Osteocyte (in vitro differentiated cells): ENCODE results near the gene BLID. TPM values are rescaled to one million over a fixed set of nuclear protein-coding genes. Genes with fewer than 3 reads are reported as not detected.

Source experiments
- DNase-seq: peaks from one replicate; pipeline ENCODE4 v3.0.0; 2021; ENCODE audit warnings: mixed read lengths; ENCODE audit not compliant: unreplicated experiment; ENCODE audit errors: extremely low spot score
- H3K27ac Mint-ChIP-seq: one replicate; pipeline ENCODE4 v1.8.0; 2021; ENCODE audit warnings: mild to moderate bottlenecking, mixed read lengths; ENCODE audit not compliant: unreplicated experiment
- H3K27me3 Mint-ChIP-seq: one replicate; pipeline ENCODE4 v1.8.0; 2021; ENCODE audit warnings: mixed read lengths; ENCODE audit not compliant: unreplicated experiment
- H3K36me3 Mint-ChIP-seq: one replicate; pipeline ENCODE4 v1.8.0; 2021; ENCODE audit warnings: mixed read lengths; ENCODE audit not compliant: unreplicated experiment
- H3K4me1 Mint-ChIP-seq: one replicate; pipeline ENCODE4 v1.8.0; 2021; ENCODE audit warnings: mixed read lengths; ENCODE audit not compliant: unreplicated experiment
- H3K4me3 Mint-ChIP-seq: one replicate; pipeline ENCODE4 v1.8.0; 2021; ENCODE audit warnings: mild to moderate bottlenecking, moderate library complexity, mixed read lengths; ENCODE audit not compliant: unreplicated experiment
- H3K9me3 Mint-ChIP-seq: one replicate; pipeline ENCODE4 v1.8.0; 2021; ENCODE audit warnings: mixed read lengths; ENCODE audit not compliant: unreplicated experiment
- total RNA-seq: library from RNA; stranded (reverse); gene quantifications from 2 replicates; pipeline ENCODE4 v1.2.1, GENCODE V29; 2021
- TF ChIP-seq, protein P1 (sequence below): fragments of 200-600 bp; sonication (generic); IDR thresholded peaks from 2 replicates; pipeline ENCODE4 v1.5.0; 2021; ENCODE audit warnings: antibody characterized with exemption, mild to moderate bottlenecking, moderate library complexity

The BLID gene
- total RNA-seq, 1 donor from 2014 or later, result 1.4 TPM

GRCh38 chr11:122149202-122149601 is 33.2 kb upstream of the BLID start:
- Mint-ChIP-seq H3K4me3 (no peak overlapping the region), H3K27ac (peak overlapping the region; percentile 27), H3K4me1 (peaks cover 35% of the 10 kb centered on the region), H3K9me3 (no peaks in the 10 kb centered on the region), H3K36me3 (peaks cover 3% of the 10 kb centered on the region), H3K27me3 (no peaks in the 10 kb centered on the region)
- TF ChIP-seq, protein P1, sequence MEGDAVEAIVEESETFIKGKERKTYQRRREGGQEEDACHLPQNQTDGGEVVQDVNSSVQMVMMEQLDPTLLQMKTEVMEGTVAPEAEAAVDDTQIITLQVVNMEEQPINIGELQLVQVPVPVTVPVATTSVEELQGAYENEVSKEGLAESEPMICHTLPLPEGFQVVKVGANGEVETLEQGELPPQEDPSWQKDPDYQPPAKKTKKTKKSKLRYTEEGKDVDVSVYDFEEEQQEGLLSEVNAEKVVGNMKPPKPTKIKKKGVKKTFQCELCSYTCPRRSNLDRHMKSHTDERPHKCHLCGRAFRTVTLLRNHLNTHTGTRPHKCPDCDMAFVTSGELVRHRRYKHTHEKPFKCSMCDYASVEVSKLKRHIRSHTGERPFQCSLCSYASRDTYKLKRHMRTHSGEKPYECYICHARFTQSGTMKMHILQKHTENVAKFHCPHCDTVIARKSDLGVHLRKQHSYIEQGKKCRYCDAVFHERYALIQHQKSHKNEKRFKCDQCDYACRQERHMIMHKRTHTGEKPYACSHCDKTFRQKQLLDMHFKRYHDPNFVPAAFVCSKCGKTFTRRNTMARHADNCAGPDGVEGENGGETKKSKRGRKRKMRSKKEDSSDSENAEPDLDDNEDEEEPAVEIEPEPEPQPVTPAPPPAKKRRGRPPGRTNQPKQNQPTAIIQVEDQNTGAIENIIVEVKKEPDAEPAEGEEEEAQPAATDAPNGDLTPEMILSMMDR, result no peak
- no peak for DNase-seq

GRCh38 chr11:122146475-122146874 is 30.5 kb upstream of the BLID start:
- no peaks in the 10 kb centered on the region for H3K27me3 Mint-ChIP-seq
- no peaks in the 10 kb centered on the region for H3K9me3 Mint-ChIP-seq
- TF ChIP-seq, protein P1, result no peak
- H3K4me1 Mint-ChIP-seq, result peaks cover 31% of the 10 kb centered on the region
- H3K27ac Mint-ChIP-seq, result no peak overlapping the region
- no peak overlapping the region for H3K4me3 Mint-ChIP-seq
- peaks cover 8% of the 10 kb centered on the region for H3K36me3 Mint-ChIP-seq
- DNase-seq, result no peak

DNA sequence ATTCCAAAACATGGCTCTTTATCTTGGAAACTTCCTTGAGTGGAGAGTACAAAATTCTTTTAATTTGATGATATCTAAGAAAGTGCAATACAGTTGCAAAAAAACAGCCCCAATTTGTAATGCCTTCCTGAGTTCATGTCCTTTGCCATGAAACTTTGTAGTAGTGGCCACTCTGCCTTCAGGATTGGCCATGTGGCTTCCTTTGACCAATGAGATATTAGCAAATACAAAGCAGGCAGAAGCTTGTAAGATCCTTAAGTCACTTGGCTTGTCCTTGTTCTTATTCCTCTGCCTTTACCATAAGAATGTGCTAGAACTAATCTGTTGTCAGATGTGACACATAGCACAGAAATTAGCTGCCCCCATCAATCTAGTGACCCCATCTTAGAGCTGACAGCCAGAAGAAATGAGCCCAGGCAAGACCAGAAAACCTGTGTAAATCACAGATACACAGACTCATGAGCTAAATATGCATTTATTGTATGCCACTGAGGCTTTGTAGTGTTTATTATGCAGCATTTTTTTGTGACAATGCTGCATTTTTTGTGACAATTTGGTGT is 29.8 kb upstream of the BLID start:
- no peak for DNase-seq
- H3K4me1 Mint-ChIP-seq, result peaks cover 32% of the 10 kb centered on the region
- no peak overlapping the region for H3K27ac Mint-ChIP-seq
- no peaks in the 10 kb centered on the region for H3K27me3 Mint-ChIP-seq
- TF ChIP-seq, protein P1, result no peak
- peaks cover 8% of the 10 kb centered on the region for H3K36me3 Mint-ChIP-seq
- no peak overlapping the region for H3K4me3 Mint-ChIP-seq
- H3K9me3 Mint-ChIP-seq, result no peaks in the 10 kb centered on the region

GRCh38 chr11:122144752-122145151 is 28.7 kb upstream of the BLID start:
- DNase-seq, result no peak
- H3K9me3 Mint-ChIP-seq, result no peaks in the 10 kb centered on the region
- H3K4me1 Mint-ChIP-seq, result peaks cover 30% of the 10 kb centered on the region
- H3K27ac Mint-ChIP-seq, result peak overlapping the region; percentile 17
- no peaks in the 10 kb centered on the region for H3K27me3 Mint-ChIP-seq
- TF ChIP-seq, protein P1, result no peak
- no peak overlapping the region for H3K4me3 Mint-ChIP-seq
- peaks cover 8% of the 10 kb centered on the region for H3K36me3 Mint-ChIP-seq

GRCh38 chr11:122141725-122142124 is 25.7 kb upstream of the BLID start:
- peak overlapping the region; percentile 65 for H3K27ac Mint-ChIP-seq
- TF ChIP-seq, protein P1, result no peak
- no peaks in the 10 kb centered on the region for H3K9me3 Mint-ChIP-seq
- H3K27me3 Mint-ChIP-seq, result no peaks in the 10 kb centered on the region
- H3K4me3 Mint-ChIP-seq, result no peak overlapping the region
- peaks cover 5% of the 10 kb centered on the region for H3K36me3 Mint-ChIP-seq
- no peak for DNase-seq
- H3K4me1 Mint-ChIP-seq, result peaks cover 56% of the 10 kb centered on the region
